HPDE6-E6E7 (cell line): ENCODE results near the gene ANXA9.

Experiments
- DNase-seq: peaks from one replicate; pipeline ENCODE4 v3.0.0; 2011; ENCODE audit warnings: missing footprints; ENCODE audit errors: extremely low spot score

The ANXA9 gene

GRCh38 chr1:150974580-150975478, 7.3 kb upstream of the ANXA9 start, which contains the start of gene CERS2:
Gene CERS2, minus strand, starts transcription at chr1:150974835. Its CDS starts 5,745 bp downstream, at chr1:150969090.
- DNase-seq, result peak; percentile 74

- DNase-seq, result no peak
These were observed 5.7 kb upstream of the ANXA9 start for GRCh38 chr1:150976401-150976821.

GRCh38 chr1:150976879-150977694, 5.0 kb upstream of the ANXA9 start:
- DNase-seq, result peak; percentile 71

- DNase-seq, result peak; percentile 81
These were observed 2.7 kb upstream of the ANXA9 start for GRCh38 chr1:150979092-150980056.

GRCh38 chr1:150981177-150981804, 801 bp upstream of the ANXA9 start:
- DNase-seq, result peak; percentile 65

- DNase-seq, result no peak
These were observed 3.2 kb downstream of the ANXA9 start for GRCh38 chr1:150985179-150985825.

- DNase-seq, result no peak
These were observed 5.8 kb downstream of the ANXA9 start for GRCh38 chr1:150987924-150988323.

GRCh38 chr1:150992626-150993025, 10.5 kb downstream of the ANXA9 start:
- DNase-seq, result no peak

GRCh38 chr1:150994248-150994647, 12.2 kb downstream of the ANXA9 start:
- DNase-seq, result no peak

- DNase-seq, result no peak
These were observed 13.4 kb downstream of the ANXA9 start for GRCh38 chr1:150995460-150995859.

- no peak for DNase-seq
These were observed 13.8 kb downstream of the ANXA9 start for GRCh38 chr1:150995896-150996295.

GRCh38 chr1:150997126-150997872, 15.2 kb downstream of the ANXA9 start:
- DNase-seq, result no peak

GRCh38 chr1:150997949-150998348, 15.9 kb downstream of the ANXA9 start:
- DNase-seq, result no peak

- DNase-seq, result no peak
These were observed 17.1 kb downstream of the ANXA9 start for GRCh38 chr1:150999051-150999674.

- DNase-seq, result no peak
These were observed 17.8 kb downstream of the ANXA9 start for GRCh38 chr1:150999926-151000325.

- DNase-seq, result no peak
These were observed 18.3 kb downstream of the ANXA9 start for GRCh38 chr1:151000408-151000807.

GRCh38 chr1:151001602-151002001, 19.5 kb downstream of the ANXA9 start:
- no peak for DNase-seq

- DNase-seq, result no peak
These were observed 20.0 kb downstream of the ANXA9 start for GRCh38 chr1:151002051-151002450.

GRCh38 chr1:151002611-151003010, 20.5 kb downstream of the ANXA9 start:
- no peak for DNase-seq
